DOHH2 (cell line): ENCODE data around the gene SLC25A23.

Experiments used
- EZH2phosphoT487 ChIP-seq: fragments of 200-600 bp; sonication (generic); IDR thresholded peaks from 2 replicates; pipeline ENCODE4 v1.6.1; 2017; ENCODE audit warnings: borderline replicate concordance, mild to moderate bottlenecking, antibody characterized with exemption, low read length, moderate library complexity, mixed read lengths
- TF ChIP-seq, protein P1 (sequence below): fragments of 200-600 bp; sonication (generic); IDR thresholded peaks from one replicate; pipeline ENCODE4 v1.5.1; 2014; ENCODE audit warnings: antibody characterized with exemption, mild to moderate bottlenecking, low read depth, low read length; ENCODE audit not compliant: poor library complexity, severe bottlenecking

GRCh38 chr19:6414793-6415590 lies 44.6 kb downstream of the SLC25A23 start:
- TF ChIP-seq, protein P1, sequence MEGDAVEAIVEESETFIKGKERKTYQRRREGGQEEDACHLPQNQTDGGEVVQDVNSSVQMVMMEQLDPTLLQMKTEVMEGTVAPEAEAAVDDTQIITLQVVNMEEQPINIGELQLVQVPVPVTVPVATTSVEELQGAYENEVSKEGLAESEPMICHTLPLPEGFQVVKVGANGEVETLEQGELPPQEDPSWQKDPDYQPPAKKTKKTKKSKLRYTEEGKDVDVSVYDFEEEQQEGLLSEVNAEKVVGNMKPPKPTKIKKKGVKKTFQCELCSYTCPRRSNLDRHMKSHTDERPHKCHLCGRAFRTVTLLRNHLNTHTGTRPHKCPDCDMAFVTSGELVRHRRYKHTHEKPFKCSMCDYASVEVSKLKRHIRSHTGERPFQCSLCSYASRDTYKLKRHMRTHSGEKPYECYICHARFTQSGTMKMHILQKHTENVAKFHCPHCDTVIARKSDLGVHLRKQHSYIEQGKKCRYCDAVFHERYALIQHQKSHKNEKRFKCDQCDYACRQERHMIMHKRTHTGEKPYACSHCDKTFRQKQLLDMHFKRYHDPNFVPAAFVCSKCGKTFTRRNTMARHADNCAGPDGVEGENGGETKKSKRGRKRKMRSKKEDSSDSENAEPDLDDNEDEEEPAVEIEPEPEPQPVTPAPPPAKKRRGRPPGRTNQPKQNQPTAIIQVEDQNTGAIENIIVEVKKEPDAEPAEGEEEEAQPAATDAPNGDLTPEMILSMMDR: no peak
- no peak for TF ChIP-seq EZH2phosphoT487
